Uterus (tissue), 2 donors: ENCODE data around the gene RAP1B.

ENCODE experiments used
- CTCF ChIP-seq, 4 experiments: fragments of 200-600 bp in 2 of 4; fragments of 450-650 bp in 2 of 4; sonication (generic) in 2 of 4; IDR thresholded peaks; one replicate each; pipeline ENCODE4 v1.5.1; 2016 to 2019; ENCODE audit warnings: antibody characterized with exemption in 4 of 4, mild to moderate bottlenecking in 2 of 4, moderate library complexity in 1 of 4
- POLR2A ChIP-seq, 2 donors: fragments of 450-650 bp; IDR thresholded peaks; one replicate each; pipeline ENCODE4 v1.6.1; 2016; ENCODE audit warnings: antibody characterized with exemption in 2 of 2, mild to moderate bottlenecking in 1 of 2, moderate library complexity in 1 of 2

- TF ChIP-seq CTCF (IDR thresholded peaks at IDR 0.05): no peak
- no peak for TF ChIP-seq POLR2A (IDR thresholded peaks at IDR 0.05)
Observed at GRCh38 chr12:68579254-68579653, 31.4 kb upstream of the RAP1B start.
